HT1080 (cell line): Measurements from ENCODE around the gene UQCR11. TPM values are rescaled to one million over a fixed set of nuclear protein-coding genes. Genes with fewer than 3 reads are reported as not detected.

ENCODE experiments used
- DNase-seq: peaks from one replicate; pipeline ENCODE4 v3.0.0-alpha.2; 2015; ENCODE audit warnings: low read depth
- total RNA-seq: library from RNA; depleted of rRNA; stranded (reverse); fragments of >200 nt; shearing (Covaris generic); gene quantifications from 2 replicates; pipeline ENCODE4 v1.2.3, GENCODE V29; 2014

The UQCR11 gene
- total RNA-seq, 1 experiment from 2014 or later: 123 TPM

GRCh38 chr19:1636325-1637236, 31.3 kb upstream of the UQCR11 start:
- no peak for DNase-seq

GRCh38 chr19:1634938-1635243, 29.6 kb upstream of the UQCR11 start:
- no peak for DNase-seq

- DNase-seq: no peak
Measured at GRCh38 chr19:1634242-1634937, 29.1 kb upstream of the UQCR11 start.

GRCh38 chr19:1633269-1633826, 28.1 kb upstream of the UQCR11 start:
- DNase-seq: no peak

- no peak for DNase-seq
Measured at GRCh38 chr19:1632462-1633268, 27.4 kb upstream of the UQCR11 start.

GRCh38 chr19:1631557-1632100, 26.4 kb upstream of the UQCR11 start:
- DNase-seq: no peak

GRCh38 chr19:1630811-1631210, 25.5 kb upstream of the UQCR11 start:
- no peak for DNase-seq

GRCh38 chr19:1630012-1630411, 24.8 kb upstream of the UQCR11 start:
- no peak for DNase-seq

- no peak for DNase-seq
Measured at GRCh38 chr19:1629256-1629808, 24.1 kb upstream of the UQCR11 start.

GRCh38 chr19:1627194-1627593, 21.9 kb upstream of the UQCR11 start:
- DNase-seq: no peak

GRCh38 chr19:1626417-1627010, 21.3 kb upstream of the UQCR11 start:
- DNase-seq: no peak

- no peak for DNase-seq
Measured at GRCh38 chr19:1624458-1624857, 19.2 kb upstream of the UQCR11 start.

- no peak for DNase-seq
Measured at GRCh38 chr19:1622541-1622940, 17.3 kb upstream of the UQCR11 start.

- DNase-seq: no peak
Measured at GRCh38 chr19:1622007-1622406, 16.7 kb upstream of the UQCR11 start.

GRCh38 chr19:1621574-1621973, 16.3 kb upstream of the UQCR11 start:
- no peak for DNase-seq

GRCh38 chr19:1621021-1621420, 15.8 kb upstream of the UQCR11 start:
- DNase-seq: no peak

GRCh38 chr19:1620502-1620901, 15.2 kb upstream of the UQCR11 start:
- no peak for DNase-seq

- no peak for DNase-seq
Measured at GRCh38 chr19:1619703-1620102, 14.4 kb upstream of the UQCR11 start.

- no peak for DNase-seq
Measured at GRCh38 chr19:1619094-1619439, 13.8 kb upstream of the UQCR11 start.

GRCh38 chr19:1618157-1619093, 13.2 kb upstream of the UQCR11 start:
- peak; percentile 21 for DNase-seq
